HepG2 (cell line): Measurements from ENCODE around the gene COPS6. TPM values are rescaled to one million over a fixed set of nuclear protein-coding genes. Genes with fewer than 3 reads are reported as not detected.
A peak's percentile ranks its signal among the peaks of the same experiment; 100 is the strongest.

Experiments used
- CCDC6 ChIP-seq: sonication (generic); formaldehyde crosslinking; IDR thresholded peaks from 2 replicates; pipeline ENCODE4 v1.8.1; 2022; ENCODE audit warnings: mild to moderate bottlenecking, missing genetic modification reagents, moderate library complexity
- HBP1 ChIP-seq: IDR thresholded peaks from 2 replicates; pipeline ENCODE4 v1.6.1; 2016; ENCODE audit warnings: low read depth, control low read depth
- HNRNPUL1 ChIP-seq: fragments of 200-400 bp; formaldehyde crosslinking; IDR thresholded peaks from 2 replicates; pipeline ENCODE4 v1.6.1; 2017; ENCODE audit warnings: low read depth, mild to moderate bottlenecking, low read length, moderate library complexity
- KLF13 ChIP-seq: sonication (generic); formaldehyde crosslinking; IDR thresholded peaks from 2 replicates; pipeline ENCODE4 v1.4.0; 2020; ENCODE audit warnings: mild to moderate bottlenecking, missing genetic modification reagents
- MYC ChIP-seq: sonication (generic); formaldehyde crosslinking; IDR thresholded peaks from 2 replicates; pipeline ENCODE4 v1.9.0; 2021; ENCODE audit warnings: missing genetic modification reagents, borderline replicate concordance
- POGZ ChIP-seq: sonication (generic); formaldehyde crosslinking; IDR thresholded peaks from 2 replicates; pipeline ENCODE4 v1.4.0; 2020; ENCODE audit warnings: mild to moderate bottlenecking, missing genetic modification reagents
- PREB ChIP-seq: sonication (generic); formaldehyde crosslinking; IDR thresholded peaks from 2 replicates; pipeline ENCODE4 v1.4.0; 2020; ENCODE audit warnings: missing genetic modification reagents
- SAP130 ChIP-seq: IDR thresholded peaks from 2 replicates; pipeline ENCODE4 v1.6.1; 2016; ENCODE audit warnings: low read depth
- SOX6 ChIP-seq, 2 experiments: fragments of 450-650 bp in 1 of 2; sonication (generic) in 1 of 2; formaldehyde crosslinking in 1 of 2; IDR thresholded peaks; 2 replicates each; pipeline versions ENCODE4 v1.4.0 to v1.6.1; 2017 to 2020; ENCODE audit warnings: antibody characterized with exemption in 1 of 2, mild to moderate bottlenecking in 1 of 2, missing genetic modification reagents in 1 of 2
- ZNF205 ChIP-seq: IDR thresholded peaks from 2 replicates; pipeline ENCODE4 v1.6.1; 2018; ENCODE audit warnings: missing biosample characterization, missing genetic modification reagents
- ZNF263 ChIP-seq: sonication (generic); formaldehyde crosslinking; IDR thresholded peaks from 2 replicates; pipeline ENCODE4 v1.4.0; 2020; ENCODE audit warnings: missing genetic modification reagents
- ZNF317 ChIP-seq: sonication (generic); formaldehyde crosslinking; IDR thresholded peaks from 2 replicates; pipeline ENCODE4 v1.5.0; 2020; ENCODE audit warnings: mild to moderate bottlenecking, missing genetic modification reagents
- ZNF335 ChIP-seq: sonication (generic); formaldehyde crosslinking; IDR thresholded peaks from 2 replicates; pipeline ENCODE4 v1.4.0; 2020; ENCODE audit warnings: missing genetic modification reagents
- ZNF430 ChIP-seq: sonication (generic); formaldehyde crosslinking; IDR thresholded peaks from 2 replicates; pipeline ENCODE4 v1.9.0; 2021; ENCODE audit warnings: mild to moderate bottlenecking, missing genetic modification reagents
- ZNF501 ChIP-seq: sonication (generic); formaldehyde crosslinking; IDR thresholded peaks from 2 replicates; pipeline ENCODE4 v1.5.1; 2020; ENCODE audit warnings: mild to moderate bottlenecking, moderate library complexity, missing genetic modification reagents
- ZNF605 ChIP-seq: sonication (generic); formaldehyde crosslinking; IDR thresholded peaks from 2 replicates; pipeline ENCODE4 v1.8.0; 2022; ENCODE audit warnings: mild to moderate bottlenecking, missing genetic modification reagents
- ZNF7 ChIP-seq: IDR thresholded peaks from 2 replicates; pipeline ENCODE4 v1.6.1; 2016; ENCODE audit warnings: missing biosample characterization, missing genetic modification reagents
- ZNF747 ChIP-seq: sonication (generic); formaldehyde crosslinking; IDR thresholded peaks from 2 replicates; pipeline ENCODE4 v1.8.1; 2023; ENCODE audit warnings: missing genetic modification reagents, mild to moderate bottlenecking, borderline replicate concordance
- polyA plus RNA-seq, 8 experiments: library from polyadenylated mRNA; depleted of rRNA in 3 of 8; stranded (reverse) in 7 of 8; unstranded in 1 of 8; fragments of >200 nt; fragmentation: Illumina TruSeq in 4 of 8; extraction: Trizol in 4 of 8; gene quantifications; 2 replicates each; pipeline versions ENCODE4 v1.2.1 to v1.2.3, GENCODE V29; 2011 to 2016; ENCODE audit warnings: low read depth in 4 of 8, missing spikeins in 1 of 8, mixed read lengths in 1 of 8; ENCODE audit not compliant: insufficient read depth in 1 of 8
- total RNA-seq, 5 experiments: library from RNA; depleted of rRNA; stranded (reverse); fragments of >200 nt; fragmentation: Illumina TruSeq; extraction: Trizol; gene quantifications; 2 replicates each; pipeline ENCODE4 v1.2.3, GENCODE V29; 2016; ENCODE audit warnings: low read depth in 1 of 5
- TF ChIP-seq, protein P1 (sequence below): sonication (generic); formaldehyde crosslinking; IDR thresholded peaks from 2 replicates; pipeline ENCODE4 v1.5.1; 2020; ENCODE audit warnings: mild to moderate bottlenecking, missing genetic modification reagents, moderate library complexity
- TF ChIP-seq, protein P2 (sequence below): sonication (generic); formaldehyde crosslinking; IDR thresholded peaks from 2 replicates; pipeline ENCODE4 v1.4.0; 2020; ENCODE audit warnings: missing genetic modification reagents
- TF ChIP-seq, protein P3 (sequence below): sonication (generic); formaldehyde crosslinking; IDR thresholded peaks from 2 replicates; pipeline ENCODE4 v1.4.0; 2020; ENCODE audit warnings: missing genetic modification reagents

The COPS6 gene
- total and polyA plus RNA-seq, 2 of the 13 experiments (the other 11 are each of a cell fraction or from before 2014, with no cell fraction given) = 33.4 to 117 TPM

DNA sequence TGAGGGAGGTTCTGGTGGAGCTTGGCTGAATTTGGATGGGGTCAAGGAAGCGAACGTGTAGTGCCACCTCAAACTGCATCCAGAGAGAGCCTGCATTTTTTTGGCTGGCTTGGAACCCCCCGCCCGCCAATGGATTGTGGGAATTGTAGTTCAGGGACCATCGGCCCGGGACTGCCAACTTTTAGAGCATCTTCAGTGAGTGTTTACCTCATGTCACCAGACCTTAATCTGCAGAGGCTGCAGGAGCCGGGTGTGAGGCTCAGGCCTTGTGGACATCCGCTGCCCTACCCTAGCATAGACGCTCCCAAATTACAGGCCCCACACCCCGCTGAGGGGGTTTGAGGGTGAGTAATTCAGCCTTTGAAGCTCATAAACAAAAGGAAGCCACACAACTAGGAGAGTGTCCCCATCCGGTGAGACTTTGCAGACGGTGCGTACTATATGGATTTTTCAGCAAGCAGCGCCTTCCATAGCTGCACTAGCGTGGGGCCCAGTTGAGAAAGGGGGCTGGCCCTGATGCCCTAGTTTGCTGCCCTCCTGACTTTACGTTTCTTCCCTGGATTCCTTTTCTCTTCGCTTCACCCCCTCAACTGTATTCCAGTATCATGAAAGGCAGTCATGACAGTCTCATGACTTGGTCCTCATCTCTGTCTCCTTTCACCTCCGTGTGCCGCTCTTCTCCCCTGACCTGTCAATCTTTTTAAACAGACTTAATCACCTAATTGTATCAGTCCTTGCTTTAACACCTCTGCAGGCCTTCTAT, 31.4 kb downstream of the COPS6 start (continued):
- TF ChIP-seq, protein P1, sequence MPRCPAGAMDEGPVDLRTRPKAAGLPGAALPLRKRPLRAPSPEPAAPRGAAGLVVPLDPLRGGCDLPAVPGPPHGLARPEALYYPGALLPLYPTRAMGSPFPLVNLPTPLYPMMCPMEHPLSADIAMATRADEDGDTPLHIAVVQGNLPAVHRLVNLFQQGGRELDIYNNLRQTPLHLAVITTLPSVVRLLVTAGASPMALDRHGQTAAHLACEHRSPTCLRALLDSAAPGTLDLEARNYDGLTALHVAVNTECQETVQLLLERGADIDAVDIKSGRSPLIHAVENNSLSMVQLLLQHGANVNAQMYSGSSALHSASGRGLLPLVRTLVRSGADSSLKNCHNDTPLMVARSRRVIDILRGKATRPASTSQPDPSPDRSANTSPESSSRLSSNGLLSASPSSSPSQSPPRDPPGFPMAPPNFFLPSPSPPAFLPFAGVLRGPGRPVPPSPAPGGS = peak; percentile 9; the same call in 1 of the 2 replicates
- TF ChIP-seq ZNF605 (CRISPR knock-in tag) (peak; percentile 40; the same call in 1 of the 2 replicates), ZNF205 (no peak), ZNF430 (CRISPR knock-in tag) (0 out of 2 replicates have a peak, but pooled peaks have one; percentile 17), ZNF747 (CRISPR knock-in tag) (no peak), CCDC6 (CRISPR knock-in tag) (0 out of 2 replicates have a peak, but pooled peaks have one; percentile 18), ZNF7 (CRISPR knock-in tag) (peak; percentile 64; the same call in 1 of the 2 replicates), SAP130 (CRISPR knock-in tag) (peak; percentile 11; the same call in 1 of the 2 replicates), PREB (CRISPR knock-in tag) (no peak), ZNF335 (CRISPR knock-in tag) (0 out of 2 replicates have a peak, but pooled peaks have one; percentile 21), MYC (CRISPR knock-in tag) (0 out of 2 replicates have a peak, but pooled peaks have one; percentile 24), KLF13 (CRISPR knock-in tag) (no peak), HBP1 (CRISPR knock-in tag) (0 out of 2 replicates have a peak, but pooled peaks have one; percentile 67), ZNF263 (CRISPR knock-in tag) (no peak), ZNF317 (CRISPR knock-in tag) (0 out of 2 replicates have a peak, but pooled peaks have one; percentile 30), POGZ (CRISPR knock-in tag) (0 out of 2 replicates have a peak, but pooled peaks have one; percentile 16), HNRNPUL1 (no peak), SOX6 (IDR thresholded peaks at IDR 0.05) (no peak), SOX6 (CRISPR knock-in tag; IDR thresholded peaks at IDR 0.05) (peak; percentile 23; the same call in 1 of the 2 replicates), ZNF501 (0 out of 2 replicates have a peak, but pooled peaks have one; percentile 31)
- TF ChIP-seq, protein P2, sequence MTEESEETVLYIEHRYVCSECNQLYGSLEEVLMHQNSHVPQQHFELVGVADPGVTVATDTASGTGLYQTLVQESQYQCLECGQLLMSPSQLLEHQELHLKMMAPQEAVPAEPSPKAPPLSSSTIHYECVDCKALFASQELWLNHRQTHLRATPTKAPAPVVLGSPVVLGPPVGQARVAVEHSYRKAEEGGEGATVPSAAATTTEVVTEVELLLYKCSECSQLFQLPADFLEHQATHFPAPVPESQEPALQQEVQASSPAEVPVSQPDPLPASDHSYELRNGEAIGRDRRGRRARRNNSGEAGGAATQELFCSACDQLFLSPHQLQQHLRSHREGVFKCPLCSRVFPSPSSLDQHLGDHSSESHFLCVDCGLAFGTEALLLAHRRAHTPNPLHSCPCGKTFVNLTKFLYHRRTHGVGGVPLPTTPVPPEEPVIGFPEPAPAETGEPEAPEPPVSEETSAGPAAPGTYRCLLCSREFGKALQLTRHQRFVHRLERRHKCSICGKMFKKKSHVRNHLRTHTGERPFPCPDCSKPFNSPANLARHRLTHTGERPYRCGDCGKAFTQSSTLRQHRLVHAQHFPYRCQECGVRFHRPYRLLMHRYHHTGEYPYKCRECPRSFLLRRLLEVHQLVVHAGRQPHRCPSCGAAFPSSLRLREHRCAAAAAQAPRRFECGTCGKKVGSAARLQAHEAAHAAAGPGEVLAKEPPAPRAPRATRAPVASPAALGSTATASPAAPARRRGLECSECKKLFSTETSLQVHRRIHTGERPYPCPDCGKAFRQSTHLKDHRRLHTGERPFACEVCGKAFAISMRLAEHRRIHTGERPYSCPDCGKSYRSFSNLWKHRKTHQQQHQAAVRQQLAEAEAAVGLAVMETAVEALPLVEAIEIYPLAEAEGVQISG (CRISPR knock-in tag) = peak; percentile 6
- TF ChIP-seq, protein P3, sequence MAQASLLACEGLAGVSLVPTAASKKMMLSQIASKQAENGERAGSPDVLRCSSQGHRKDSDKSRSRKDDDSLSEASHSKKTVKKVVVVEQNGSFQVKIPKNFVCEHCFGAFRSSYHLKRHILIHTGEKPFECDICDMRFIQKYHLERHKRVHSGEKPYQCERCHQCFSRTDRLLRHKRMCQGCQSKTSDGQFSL (CRISPR knock-in tag) = peak; percentile 65; the same call in 1 of the 2 replicates
